ENCODE measurements around the gene VPS33B.

Gene VPS33B

GRCh38 chr15:90954712-90955623 is 67.4 kb downstream of the VPS33B start, which contains the start of gene RCCD1:
TSS of gene RCCD1 (plus strand) at chr15:90954884. CDS start at chr15:90956735, 1,851 bp downstream.
- TF ChIP-seq SIN3A (IDR thresholded peaks at IDR 0.05; ENCODE audit: borderline replicate concordance, insufficient read depth, low read length) (peak; percentile 60; the same call in 1 of the 2 replicates), FOXP2 (optimal IDR thresholded peaks at IDR 0.05; ENCODE audit: borderline replicate concordance, extremely low read depth, extremely low read length, insufficient read depth) (peak; percentile 56), TAF1 (IDR thresholded peaks at IDR 0.05; ENCODE audit: borderline replicate concordance, insufficient read depth, low read length) (peak; percentile 78; the same call in 1 of the 2 replicates), POLR2AphosphoS5 (IDR thresholded peaks at IDR 0.05; ENCODE audit: low read depth, low read length) (peak; percentile 94), REST (IDR thresholded peaks at IDR 0.05; ENCODE audit: insufficient read depth in 1 of 2, low read depth in 2 of 2, low read length in 2 of 2) (no peak)

DNA sequence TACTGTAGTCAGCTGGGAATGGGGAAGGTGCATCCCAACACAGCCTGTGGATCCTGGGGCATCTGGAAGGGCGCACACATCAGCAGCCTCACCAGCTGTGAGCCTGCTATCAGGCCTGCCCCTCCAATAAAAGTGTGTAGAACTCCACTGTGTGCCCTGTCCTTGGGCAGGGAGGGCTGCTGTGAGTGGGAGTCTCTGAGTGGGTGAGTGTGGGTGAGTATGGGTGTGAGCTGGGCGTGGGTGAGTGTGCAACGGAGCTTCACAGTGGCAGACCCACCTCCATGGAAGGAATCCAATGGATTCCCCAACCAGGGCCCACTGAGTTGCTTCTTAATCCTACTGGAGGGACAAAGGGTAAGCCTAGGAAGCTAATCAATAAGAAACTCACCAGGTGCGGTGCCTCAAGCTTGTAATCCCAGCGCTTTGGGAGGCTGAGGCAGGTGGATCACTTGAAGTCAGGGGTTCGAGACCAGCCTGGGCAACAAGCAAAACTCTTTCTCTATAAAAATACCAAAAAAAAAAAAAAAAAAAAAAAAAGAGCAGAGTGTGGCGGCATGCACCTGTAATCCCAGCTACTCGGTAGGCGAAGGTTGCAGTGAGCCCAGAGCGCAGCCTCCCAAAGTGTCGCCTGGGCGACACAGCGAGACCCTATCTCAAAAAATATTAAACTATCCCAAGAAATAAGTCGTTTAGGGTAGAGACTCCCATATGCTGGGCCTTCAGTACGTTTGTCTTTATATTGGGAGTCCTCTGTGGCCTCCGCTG is 68.3 kb downstream of the VPS33B start:
- TF ChIP-seq FOXP2 (optimal IDR thresholded peaks at IDR 0.05; ENCODE audit: borderline replicate concordance, extremely low read depth, extremely low read length, insufficient read depth): peak; percentile 7
- no peak for TF ChIP-seq REST (IDR thresholded peaks at IDR 0.05; ENCODE audit: insufficient read depth in 1 of 2, low read depth in 2 of 2, low read length in 2 of 2)
- TF ChIP-seq SIN3A (IDR thresholded peaks at IDR 0.05; ENCODE audit: borderline replicate concordance, insufficient read depth, low read length): no peak

DNA sequence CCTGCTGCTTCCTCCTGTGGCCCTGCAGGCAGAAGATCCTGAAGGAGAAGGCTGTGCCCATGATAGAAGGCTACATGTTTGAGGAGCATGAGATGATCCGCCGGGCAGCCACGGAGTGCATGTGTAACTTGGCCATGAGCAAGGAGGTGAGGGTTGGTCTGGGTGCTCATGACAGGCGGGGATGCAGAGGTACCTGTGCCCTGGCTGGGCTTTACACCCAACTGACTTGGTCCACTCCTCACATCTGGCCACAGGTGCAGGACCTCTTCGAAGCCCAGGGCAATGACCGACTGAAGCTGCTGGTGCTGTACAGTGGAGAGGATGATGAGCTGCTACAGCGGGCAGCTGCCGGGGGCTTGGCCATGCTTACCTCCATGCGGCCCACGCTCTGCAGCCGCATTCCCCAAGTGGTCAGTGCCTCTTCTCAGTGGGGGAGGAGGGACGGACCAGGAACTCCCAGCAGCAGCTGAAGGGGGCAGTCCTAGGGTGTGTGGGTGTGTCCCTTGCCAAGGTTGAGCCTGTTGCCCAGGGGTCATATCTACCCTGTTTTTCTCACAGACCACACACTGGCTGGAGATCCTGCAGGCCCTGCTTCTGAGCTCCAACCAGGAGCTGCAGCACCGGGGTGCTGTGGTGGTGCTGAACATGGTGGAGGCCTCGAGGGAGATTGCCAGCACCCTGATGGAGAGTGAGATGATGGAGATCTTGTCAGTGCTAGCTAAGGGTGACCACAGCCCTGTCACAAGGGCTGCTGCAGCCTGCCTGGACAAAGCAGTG is 69.3 kb downstream of the VPS33B start:
- no peak for TF ChIP-seq SIN3A (IDR thresholded peaks at IDR 0.05; ENCODE audit: borderline replicate concordance, insufficient read depth, low read length)
- no peak for TF ChIP-seq REST (IDR thresholded peaks at IDR 0.05; ENCODE audit: insufficient read depth in 1 of 2, low read depth in 2 of 2, low read length in 2 of 2)
- no peak for TF ChIP-seq TAF1 (IDR thresholded peaks at IDR 0.05; ENCODE audit: borderline replicate concordance, insufficient read depth, low read length)
- no peak for TF ChIP-seq FOXP2 (optimal IDR thresholded peaks at IDR 0.05; ENCODE audit: borderline replicate concordance, extremely low read depth, extremely low read length, insufficient read depth)
- no peak for TF ChIP-seq POLR2AphosphoS5 (IDR thresholded peaks at IDR 0.05; ENCODE audit: low read depth, low read length)

- TF ChIP-seq FOXP2 (optimal IDR thresholded peaks at IDR 0.05; ENCODE audit: borderline replicate concordance, extremely low read depth, extremely low read length, insufficient read depth): no peak
- TF ChIP-seq SIN3A (IDR thresholded peaks at IDR 0.05; ENCODE audit: borderline replicate concordance, insufficient read depth, low read length): no peak
- no peak for TF ChIP-seq REST (IDR thresholded peaks at IDR 0.05; ENCODE audit: insufficient read depth in 1 of 2, low read depth in 2 of 2, low read length in 2 of 2)
- TF ChIP-seq POLR2AphosphoS5 (IDR thresholded peaks at IDR 0.05; ENCODE audit: low read depth, low read length): no peak
- TF ChIP-seq TAF1 (IDR thresholded peaks at IDR 0.05; ENCODE audit: borderline replicate concordance, insufficient read depth, low read length): no peak
Observed at GRCh38 chr15:90950676-90951075, 71.7 kb downstream of the VPS33B start.
